Mesendoderm (in vitro differentiated cells): ENCODE results near the gene PRKD3.
A peak's percentile ranks its signal among the peaks of the same experiment; 100 is the strongest.

Source experiments
- DNase-seq: peaks from one replicate; pipeline ENCODE4 v3.0.0; 2013
- H2AK5ac ChIP-seq: 2 replicates; pipeline ENCODE4 v1.6.1; 2013; ENCODE audit warnings: low read length, inconsistent platforms
- H2BK120ac ChIP-seq: 2 replicates; pipeline ENCODE4 v1.6.1; 2013; ENCODE audit warnings: low read depth, mild to moderate bottlenecking, low read length, moderate library complexity, mixed read lengths
- H2BK15ac ChIP-seq: replicated peaks from 2 replicates; pipeline ENCODE4 v1.6.1; 2013; ENCODE audit warnings: low read depth, mild to moderate bottlenecking, moderate library complexity
- H2BK5ac ChIP-seq: 2 replicates; pipeline ENCODE4 v1.6.1; 2013; ENCODE audit warnings: low read length, inconsistent platforms
- H3K18ac ChIP-seq: 2 replicates; pipeline ENCODE4 v1.6.1; 2013; ENCODE audit warnings: mild to moderate bottlenecking, low read length, mixed read lengths
- H3K23ac ChIP-seq: one replicate; pipeline ENCODE4 v1.6.1; 2013; ENCODE audit warnings: low read length
- H3K27ac ChIP-seq: 2 replicates; pipeline ENCODE4 v1.5.1; 2013; ENCODE audit warnings: low read depth, mild to moderate bottlenecking, inconsistent platforms, low read length, moderate library complexity
- H3K27me3 ChIP-seq: 2 replicates; pipeline ENCODE4 v1.6.1; 2013; ENCODE audit warnings: low read length, control low read depth, mild to moderate bottlenecking, inconsistent platforms; ENCODE audit not compliant: insufficient read depth, poor library complexity
- H3K36me3 ChIP-seq: 2 replicates; pipeline ENCODE4 v1.6.1; 2013; ENCODE audit warnings: low read length, inconsistent platforms; ENCODE audit not compliant: control insufficient read depth, insufficient read depth
- H3K4ac ChIP-seq: one replicate; pipeline ENCODE4 v1.6.1; 2013; ENCODE audit warnings: low read depth, mild to moderate bottlenecking, low read length, moderate library complexity
- H3K4me1 ChIP-seq: 2 replicates; pipeline ENCODE4 v1.6.1; 2013; ENCODE audit warnings: low read depth, low read length, inconsistent platforms; ENCODE audit not compliant: control insufficient read depth
- H3K4me2 ChIP-seq: 2 replicates; pipeline ENCODE4 v1.6.1; 2013; ENCODE audit warnings: low read length
- H3K4me3 ChIP-seq: 2 replicates; pipeline ENCODE4 v1.5.1; 2013; ENCODE audit warnings: mild to moderate bottlenecking, low read length
- H3K56ac ChIP-seq: one replicate; pipeline ENCODE4 v1.6.1; 2013; ENCODE audit warnings: low read length
- H3K79me1 ChIP-seq: 2 replicates; pipeline ENCODE4 v1.6.1; 2013; ENCODE audit warnings: low read length, inconsistent platforms
- H3K79me2 ChIP-seq: 2 replicates; pipeline ENCODE4 v1.6.1; 2013; ENCODE audit warnings: mild to moderate bottlenecking, low read length; ENCODE audit not compliant: control insufficient read depth, insufficient read depth
- H3K9ac ChIP-seq: 2 replicates; pipeline ENCODE4 v1.6.1; 2013; ENCODE audit warnings: low read length, inconsistent platforms
- H4K5ac ChIP-seq: one replicate; pipeline ENCODE4 v1.6.1; 2013; ENCODE audit warnings: low read length
- H4K8ac ChIP-seq: one replicate; pipeline ENCODE4 v1.6.1; 2013; ENCODE audit warnings: low read depth, mild to moderate bottlenecking, control low read depth, low read length, moderate library complexity
- WGBS: extraction: QIAGEN DNeasy Blood & Tissue Kit; methylation state at CpG from one replicate; pipeline ENCODE4 v1.1.7; 2013; ENCODE audit warnings: low lambda C conversion rate, missing lambda C conversion rate; ENCODE audit not compliant: insufficient coverage; ENCODE audit errors: extremely low coverage; 5-methylcytosine and 5-hydroxymethylcytosine counted together

The PRKD3 gene

GRCh38 chr2:37323176-37323780 lies 1.4 kb downstream of the PRKD3 start:
- Histone ChIP-seq H3K4me3 (peak overlapping the region; percentile 89), H3K4ac (peak overlapping the region; percentile 90), H4K5ac (no peak overlapping the region), H3K36me3 (no peaks in the 10 kb centered on the region), H3K56ac (peak overlapping the region; percentile 93), H2AK5ac (no peak overlapping the region), H3K79me2 (peaks cover 43% of the 10 kb centered on the region), H3K9ac (peak overlapping the region; percentile 93), H2BK15ac (no peak overlapping the region), H2BK120ac (no peak overlapping the region), H3K27ac (peak overlapping the region; percentile 98), H3K79me1 (no peaks in the 10 kb centered on the region), H3K23ac (no peak overlapping the region), H3K4me2 (peak overlapping the region; percentile 89), H2BK5ac (peak overlapping the region; percentile 77), H3K4me1 (peaks cover 5% of the 10 kb centered on the region), H3K18ac (peak overlapping the region; percentile 98), H4K8ac (no peak overlapping the region), H3K27me3 (no peaks in the 10 kb centered on the region)
- no peak for DNase-seq
- WGBS: no CpG with 5 or more reads among the region's 13 CpGs

- Histone ChIP-seq H3K27ac (no peak overlapping the region), H3K23ac (no peak overlapping the region), H3K18ac (no peak overlapping the region), H3K79me2 (peaks cover 51% of the 10 kb centered on the region), H3K27me3 (no peaks in the 10 kb centered on the region), H4K5ac (no peak overlapping the region), H2BK5ac (no peak overlapping the region), H3K56ac (peak overlapping the region; percentile 75), H3K9ac (peak overlapping the region; percentile 55), H2BK120ac (no peak overlapping the region), H3K79me1 (no peaks in the 10 kb centered on the region), H3K4ac (no peak overlapping the region), H3K36me3 (no peaks in the 10 kb centered on the region), H3K4me2 (peak overlapping the region; percentile 58), H2BK15ac (no peak overlapping the region), H2AK5ac (no peak overlapping the region), H3K4me1 (peaks cover 9% of the 10 kb centered on the region), H4K8ac (no peak overlapping the region), H3K4me3 (peak overlapping the region; percentile 15)
- DNase-seq: no peak
Measured at GRCh38 chr2:37322368-37322767, 2.3 kb downstream of the PRKD3 start.

- Histone ChIP-seq H3K4me3 (no peak overlapping the region), H3K4me1 (peaks cover 10% of the 10 kb centered on the region), H2AK5ac (no peak overlapping the region), H2BK120ac (no peak overlapping the region), H4K5ac (no peak overlapping the region), H3K27ac (no peak overlapping the region), H3K56ac (no peak overlapping the region), H3K36me3 (no peaks in the 10 kb centered on the region), H3K4ac (no peak overlapping the region), H3K9ac (peak overlapping the region; percentile 26), H2BK15ac (no peak overlapping the region), H4K8ac (no peak overlapping the region), H2BK5ac (no peak overlapping the region), H3K27me3 (no peaks in the 10 kb centered on the region), H3K23ac (no peak overlapping the region), H3K79me1 (peaks cover 1% of the 10 kb centered on the region), H3K4me2 (peak overlapping the region; percentile 45), H3K79me2 (peaks cover 58% of the 10 kb centered on the region), H3K18ac (no peak overlapping the region)
- peak; percentile 55 for DNase-seq
- WGBS: no CpG with 5 or more reads among the region's 4 CpGs
Measured at GRCh38 chr2:37321029-37321682, 3.5 kb downstream of the PRKD3 start.

- H3K27me3 ChIP-seq: no peaks in the 10 kb centered on the region
- H4K8ac ChIP-seq: no peak overlapping the region
- DNase-seq: no peak
- no peak overlapping the region for H3K4me3 ChIP-seq
- WGBS: no CpG with 5 or more reads among the region's 12 CpGs
- peak overlapping the region; percentile 61 for H3K18ac ChIP-seq
- no peak overlapping the region for H4K5ac ChIP-seq
- no peak overlapping the region for H2BK5ac ChIP-seq
- H3K23ac ChIP-seq: no peak overlapping the region
- H3K4me1 ChIP-seq: peaks cover 11% of the 10 kb centered on the region
- no peaks in the 10 kb centered on the region for H3K36me3 ChIP-seq
- no peak overlapping the region for H3K9ac ChIP-seq
- no peak overlapping the region for H2AK5ac ChIP-seq
- no peak overlapping the region for H3K56ac ChIP-seq
- peaks cover 67% of the 10 kb centered on the region for H3K79me2 ChIP-seq
- H3K4ac ChIP-seq: no peak overlapping the region
- no peak overlapping the region for H2BK120ac ChIP-seq
- no peak overlapping the region for H3K27ac ChIP-seq
- no peak overlapping the region for H2BK15ac ChIP-seq
- H3K4me2 ChIP-seq: no peak overlapping the region
- peaks cover 2% of the 10 kb centered on the region for H3K79me1 ChIP-seq
Measured at GRCh38 chr2:37319754-37320609, 4.7 kb downstream of the PRKD3 start.

GRCh38 chr2:37318401-37318800 lies 6.2 kb downstream of the PRKD3 start:
- Histone ChIP-seq H2BK120ac (no peak overlapping the region), H3K18ac (no peak overlapping the region), H3K4me2 (peak overlapping the region; percentile 1), H2BK5ac (no peak overlapping the region), H3K23ac (no peak overlapping the region), H3K4me1 (peaks cover 11% of the 10 kb centered on the region), H3K9ac (peak overlapping the region; percentile 6), H4K5ac (no peak overlapping the region), H4K8ac (no peak overlapping the region), H3K4ac (no peak overlapping the region), H3K27ac (no peak overlapping the region), H3K4me3 (no peak overlapping the region), H3K79me2 (peaks cover 70% of the 10 kb centered on the region), H3K56ac (peak overlapping the region; percentile 52), H3K79me1 (peaks cover 2% of the 10 kb centered on the region), H3K27me3 (no peaks in the 10 kb centered on the region), H3K36me3 (no peaks in the 10 kb centered on the region), H2AK5ac (no peak overlapping the region), H2BK15ac (no peak overlapping the region)
- DNase-seq: no peak
- no CpG with 5 or more reads among the region's 5 CpGs for WGBS
